ENCODE data around the gene ZC3H10.

The ZC3H10 gene

GRCh38 chr12:56163533-56164344 lies 45.7 kb downstream of the ZC3H10 start:
- Histone ChIP-seq H3K4me3 (no peak overlapping the region), H3K27ac (peak overlapping the region; percentile 95 to 99), H3K9me3 (no peaks in the 10 kb centered on the region), H3K36me3 (peaks cover 75 to 98% (median 94%) of the 10 kb centered on the region in 3 donors), H3K4me1 (peaks cover 0 to 35% (median 28%) of the 10 kb centered on the region in 4 donors), H3K27me3 (no peaks in the 10 kb centered on the region)
- DNase-seq = no peak
- intact Hi-C loops (cut with DNase I; ENCODE audit: low total_unique reads) = loop anchor here (5.0 kb wide), 1 partner anchor 36 kb away; the partner anchor contains the start of gene ESYT1
- no peak for TF ChIP-seq CTCF (IDR thresholded peaks at IDR 0.05)

- no peaks in the 10 kb centered on the region for H3K9me3 ChIP-seq
- intact Hi-C loops (cut with DNase I; ENCODE audit: low total_unique reads) = loop anchor here (5.0 kb wide), 1 partner anchor 37 kb away; the partner anchor contains the start of gene ESYT1
- peak overlapping the region in 1 of 2 donors; percentile 99 for H3K27ac ChIP-seq
- H3K4me1 ChIP-seq = peaks cover 0 to 35% (median 28%) of the 10 kb centered on the region in 4 donors
- no peak overlapping the region for H3K4me3 ChIP-seq
- no peak for TF ChIP-seq CTCF (IDR thresholded peaks at IDR 0.05)
- H3K36me3 ChIP-seq = peaks cover 80 to 100% (median 99%) of the 10 kb centered on the region in 3 donors
- no peaks in the 10 kb centered on the region for H3K27me3 ChIP-seq
- no peak for DNase-seq
Measured at GRCh38 chr12:56164345-56164729, 46.3 kb downstream of the ZC3H10 start.

- Histone ChIP-seq H3K4me1 (peaks cover 0 to 30% (median 22%) of the 10 kb centered on the region in 4 donors), H3K36me3 (peaks cover 80 to 100% (median 99%) of the 10 kb centered on the region in 3 donors), H3K27ac (peak overlapping the region in 1 of 2 donors; percentile 27), H3K4me3 (no peak overlapping the region), H3K27me3 (no peaks in the 10 kb centered on the region), H3K9me3 (no peaks in the 10 kb centered on the region)
- no peak for DNase-seq
- TF ChIP-seq CTCF (IDR thresholded peaks at IDR 0.05) = no peak
- intact Hi-C loops (cut with DNase I; ENCODE audit: low total_unique reads) = no loop called here
Measured at GRCh38 chr12:56165369-56165768, 47.3 kb downstream of the ZC3H10 start.

- Histone ChIP-seq H3K27ac (no peak overlapping the region), H3K36me3 (peaks cover 82 to 100% (median 100%) of the 10 kb centered on the region in 3 donors), H3K9me3 (no peaks in the 10 kb centered on the region), H3K4me1 (no peaks in the 10 kb centered on the region), H3K27me3 (no peaks in the 10 kb centered on the region), H3K4me3 (no peak overlapping the region)
- no peak for TF ChIP-seq CTCF (IDR thresholded peaks at IDR 0.05)
- intact Hi-C loops (cut with DNase I; ENCODE audit: low total_unique reads) = no loop called here
- no peak for DNase-seq
Measured at GRCh38 chr12:56169229-56169759, 51.2 kb downstream of the ZC3H10 start.

GRCh38 chr12:56172839-56173238 lies 54.8 kb downstream of the ZC3H10 start:
- Histone ChIP-seq H3K9me3 (no peaks in the 10 kb centered on the region), H3K36me3 (peaks cover 95 to 100% (median 100%) of the 10 kb centered on the region in 3 donors), H3K4me3 (no peak overlapping the region), H3K4me1 (no peaks in the 10 kb centered on the region), H3K27me3 (no peaks in the 10 kb centered on the region), H3K27ac (no peak overlapping the region)
- TF ChIP-seq CTCF (IDR thresholded peaks at IDR 0.05) = no peak
- intact Hi-C loops (cut with DNase I; ENCODE audit: low total_unique reads) = no loop called here
- DNase-seq = no peak

Data from tibial artery (tissue), 4 donors.